GM10847 (cell line): ENCODE data around the gene ERBB4.

ENCODE experiments used
- POLR2A ChIP-seq: IDR thresholded peaks from 2 replicates; pipeline ENCODE4 v1.6.1; 2011; ENCODE audit not compliant: insufficient read length; ENCODE audit errors: extremely low read depth

ERBB4 gene

GRCh38 chr2:211722928-211723327, 815.7 kb downstream of the ERBB4 start:
- TF ChIP-seq POLR2A, result no peak

- no peak for TF ChIP-seq POLR2A
Measured at GRCh38 chr2:211709389-211709788, 829.2 kb downstream of the ERBB4 start.

- no peak for TF ChIP-seq POLR2A
Measured at GRCh38 chr2:211692689-211693088, 845.9 kb downstream of the ERBB4 start.

- no peak for TF ChIP-seq POLR2A
Measured at GRCh38 chr2:211690736-211691135, 847.9 kb downstream of the ERBB4 start.

- no peak for TF ChIP-seq POLR2A
Measured at GRCh38 chr2:211688196-211688595, 850.4 kb downstream of the ERBB4 start.

GRCh38 chr2:211674715-211675114, 863.9 kb downstream of the ERBB4 start:
- no peak for TF ChIP-seq POLR2A

- TF ChIP-seq POLR2A, result no peak
Measured at GRCh38 chr2:211673133-211673905, 865.3 kb downstream of the ERBB4 start.

- no peak for TF ChIP-seq POLR2A
Measured at GRCh38 chr2:211671977-211672376, 866.6 kb downstream of the ERBB4 start.

- TF ChIP-seq POLR2A, result no peak
Measured at GRCh38 chr2:211665299-211665698, 873.3 kb downstream of the ERBB4 start.

- no peak for TF ChIP-seq POLR2A
Measured at GRCh38 chr2:211664321-211664720, 874.3 kb downstream of the ERBB4 start.

- no peak for TF ChIP-seq POLR2A
Measured at GRCh38 chr2:211654211-211654780, 884.3 kb downstream of the ERBB4 start.

GRCh38 chr2:211652327-211652726, 886.3 kb downstream of the ERBB4 start:
- no peak for TF ChIP-seq POLR2A

GRCh38 chr2:211649331-211649730, 889.3 kb downstream of the ERBB4 start:
- no peak for TF ChIP-seq POLR2A

GRCh38 chr2:211631503-211631902, 907.1 kb downstream of the ERBB4 start:
- TF ChIP-seq POLR2A, result no peak

- TF ChIP-seq POLR2A, result no peak
Measured at GRCh38 chr2:211623096-211623495, 915.5 kb downstream of the ERBB4 start.

GRCh38 chr2:211620986-211621385, 917.6 kb downstream of the ERBB4 start:
- no peak for TF ChIP-seq POLR2A

- TF ChIP-seq POLR2A, result no peak
Measured at GRCh38 chr2:211617803-211618202, 920.8 kb downstream of the ERBB4 start.
